ENCODE measurements around the gene KRTAP19-8.

Gene KRTAP19-8

GRCh38 chr21:31030367-31031106 lies 7.7 kb downstream of the KRTAP19-8 start:
- H3K27ac ChIP-seq, result no peak overlapping the region
- TF ChIP-seq, protein P1, sequence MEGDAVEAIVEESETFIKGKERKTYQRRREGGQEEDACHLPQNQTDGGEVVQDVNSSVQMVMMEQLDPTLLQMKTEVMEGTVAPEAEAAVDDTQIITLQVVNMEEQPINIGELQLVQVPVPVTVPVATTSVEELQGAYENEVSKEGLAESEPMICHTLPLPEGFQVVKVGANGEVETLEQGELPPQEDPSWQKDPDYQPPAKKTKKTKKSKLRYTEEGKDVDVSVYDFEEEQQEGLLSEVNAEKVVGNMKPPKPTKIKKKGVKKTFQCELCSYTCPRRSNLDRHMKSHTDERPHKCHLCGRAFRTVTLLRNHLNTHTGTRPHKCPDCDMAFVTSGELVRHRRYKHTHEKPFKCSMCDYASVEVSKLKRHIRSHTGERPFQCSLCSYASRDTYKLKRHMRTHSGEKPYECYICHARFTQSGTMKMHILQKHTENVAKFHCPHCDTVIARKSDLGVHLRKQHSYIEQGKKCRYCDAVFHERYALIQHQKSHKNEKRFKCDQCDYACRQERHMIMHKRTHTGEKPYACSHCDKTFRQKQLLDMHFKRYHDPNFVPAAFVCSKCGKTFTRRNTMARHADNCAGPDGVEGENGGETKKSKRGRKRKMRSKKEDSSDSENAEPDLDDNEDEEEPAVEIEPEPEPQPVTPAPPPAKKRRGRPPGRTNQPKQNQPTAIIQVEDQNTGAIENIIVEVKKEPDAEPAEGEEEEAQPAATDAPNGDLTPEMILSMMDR (IDR thresholded peaks at IDR 0.05), result no peak
- H3K9me3 ChIP-seq (ENCODE audit: control insufficient read depth, low read length), result no peaks in the 10 kb centered on the region
- no peaks in the 10 kb centered on the region for H3K4me1 ChIP-seq
- no peaks in the 10 kb centered on the region for H3K79me2 ChIP-seq
- no peak overlapping the region for H2AFZ ChIP-seq
- no peaks in the 10 kb centered on the region for H3K36me3 ChIP-seq (ENCODE audit: control insufficient read depth, insufficient read depth, low read length)
- H3K27me3 ChIP-seq (ENCODE audit: control insufficient read depth, insufficient read depth, low read length), result no peaks in the 10 kb centered on the region
- H3K9ac ChIP-seq, result no peak overlapping the region
- no peak overlapping the region for H3K4me3 ChIP-seq (ENCODE audit: low read depth, low read length)
- H3K4me2 ChIP-seq (ENCODE audit: low read length), result no peak overlapping the region

DNA sequence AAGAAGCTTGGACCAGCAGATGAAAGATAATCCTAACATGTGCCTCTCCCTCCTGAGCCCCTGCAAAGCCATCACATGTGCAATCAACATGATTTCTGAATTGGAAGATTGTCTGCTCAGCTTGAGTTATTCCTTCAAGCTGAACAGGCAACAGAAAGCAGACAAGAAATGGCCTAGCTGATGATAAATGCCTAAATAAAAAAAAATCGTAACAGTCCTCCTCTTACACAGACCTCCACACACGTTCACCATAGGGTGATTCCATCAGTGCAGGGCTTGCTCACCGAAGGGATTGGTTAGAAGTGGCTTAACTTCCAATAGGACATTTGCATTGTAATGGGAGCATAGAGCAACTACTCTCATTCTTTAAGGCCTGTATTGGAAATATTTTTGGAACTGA lies 14.6 kb downstream of the KRTAP19-8 start:
- Histone ChIP-seq H3K4me2 (ENCODE audit: low read length) (no peak overlapping the region), H3K36me3 (ENCODE audit: control insufficient read depth, insufficient read depth, low read length) (no peaks in the 10 kb centered on the region), H3K4me1 (no peaks in the 10 kb centered on the region), H3K27ac (no peak overlapping the region), H3K4me3 (ENCODE audit: low read depth, low read length) (no peak overlapping the region), H3K79me2 (no peaks in the 10 kb centered on the region), H3K27me3 (ENCODE audit: control insufficient read depth, insufficient read depth, low read length) (no peaks in the 10 kb centered on the region), H3K9me3 (ENCODE audit: control insufficient read depth, low read length) (no peaks in the 10 kb centered on the region), H2AFZ (no peak overlapping the region), H3K9ac (no peak overlapping the region)
- TF ChIP-seq, protein P1 (IDR thresholded peaks at IDR 0.05), result no peak

DNA sequence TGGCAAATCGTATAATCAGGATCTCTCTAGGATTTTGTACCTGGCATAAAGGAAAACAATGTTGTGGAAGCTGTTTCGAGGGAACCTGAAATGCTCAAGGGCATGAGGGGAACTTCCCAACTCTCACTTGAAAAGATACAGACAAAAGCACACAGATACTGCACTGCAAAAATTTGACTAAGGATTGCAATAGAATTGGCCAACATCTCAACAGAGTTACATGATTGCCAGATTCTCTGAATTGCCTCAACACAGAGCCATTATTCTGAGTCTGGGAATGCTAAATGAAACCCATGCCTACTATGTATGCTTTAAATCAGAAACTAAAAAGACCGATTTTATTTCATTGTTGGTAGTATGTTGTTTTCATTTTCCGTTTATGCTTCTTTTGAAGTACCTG lies 16.0 kb downstream of the KRTAP19-8 start:
- Histone ChIP-seq H3K4me3 (ENCODE audit: low read depth, low read length) (no peak overlapping the region), H3K36me3 (ENCODE audit: control insufficient read depth, insufficient read depth, low read length) (no peaks in the 10 kb centered on the region)

DNA sequence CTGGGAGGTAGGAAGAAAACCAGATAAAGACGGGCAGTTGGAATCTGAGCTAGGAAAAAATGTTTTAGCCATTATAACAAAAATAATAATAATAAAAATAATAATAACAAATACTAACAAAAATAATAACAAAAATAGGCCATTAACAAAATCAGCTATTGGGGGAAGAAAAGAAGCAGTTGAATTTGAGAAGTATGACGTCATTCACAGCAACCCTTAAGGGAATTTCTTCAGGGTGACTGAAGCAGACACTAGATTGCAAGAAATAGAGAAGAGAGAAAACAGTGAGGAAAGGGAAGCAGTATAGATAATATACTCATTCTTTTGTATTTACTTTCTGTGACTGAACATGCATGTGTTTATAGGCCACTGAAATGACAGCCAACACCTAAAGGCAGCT lies 20.0 kb downstream of the KRTAP19-8 start:
- Histone ChIP-seq H3K4me2 (ENCODE audit: low read length) (no peak overlapping the region), H3K79me2 (no peaks in the 10 kb centered on the region), H3K9me3 (ENCODE audit: control insufficient read depth, low read length) (no peaks in the 10 kb centered on the region), H3K4me1 (no peaks in the 10 kb centered on the region), H2AFZ (no peak overlapping the region), H3K27me3 (ENCODE audit: control insufficient read depth, insufficient read depth, low read length) (no peaks in the 10 kb centered on the region), H3K36me3 (ENCODE audit: control insufficient read depth, insufficient read depth, low read length) (no peaks in the 10 kb centered on the region), H3K9ac (no peak overlapping the region), H3K27ac (no peak overlapping the region), H3K4me3 (ENCODE audit: low read depth, low read length) (no peak overlapping the region)
- TF ChIP-seq, protein P1 (IDR thresholded peaks at IDR 0.05), result no peak

More for the DNA sequence above, 16.0 kb downstream of the KRTAP19-8 start:
- H3K4me1 ChIP-seq, result no peaks in the 10 kb centered on the region
- H3K79me2 ChIP-seq, result no peaks in the 10 kb centered on the region
- H3K9ac ChIP-seq, result no peak overlapping the region
- no peaks in the 10 kb centered on the region for H3K27me3 ChIP-seq (ENCODE audit: control insufficient read depth, insufficient read depth, low read length)
- TF ChIP-seq, protein P1 (IDR thresholded peaks at IDR 0.05), result no peak
- H3K27ac ChIP-seq, result no peak overlapping the region
- no peak overlapping the region for H2AFZ ChIP-seq
- H3K9me3 ChIP-seq (ENCODE audit: control insufficient read depth, low read length), result no peaks in the 10 kb centered on the region
- H3K4me2 ChIP-seq (ENCODE audit: low read length), result no peak overlapping the region

GRCh38 chr21:31014891-31015290 lies 23.4 kb downstream of the KRTAP19-8 start:
- TF ChIP-seq, protein P1 (IDR thresholded peaks at IDR 0.05), result no peak
- H3K27me3 ChIP-seq (ENCODE audit: control insufficient read depth, insufficient read depth, low read length), result no peaks in the 10 kb centered on the region
- no peaks in the 10 kb centered on the region for H3K4me1 ChIP-seq
- no peak overlapping the region for H3K4me2 ChIP-seq (ENCODE audit: low read length)
- H3K4me3 ChIP-seq (ENCODE audit: low read depth, low read length), result no peak overlapping the region
- H2AFZ ChIP-seq, result no peak overlapping the region
- no peak overlapping the region for H3K27ac ChIP-seq
- no peak overlapping the region for H3K9ac ChIP-seq
- no peaks in the 10 kb centered on the region for H3K79me2 ChIP-seq
- no peaks in the 10 kb centered on the region for H3K9me3 ChIP-seq (ENCODE audit: control insufficient read depth, low read length)
- no peaks in the 10 kb centered on the region for H3K36me3 ChIP-seq (ENCODE audit: control insufficient read depth, insufficient read depth, low read length)
